Nephron progenitor cell (in vitro differentiated cells): ENCODE measurements around the gene COL5A1.
"Not testable (repeated sequence)": the region's sequence is repeated elsewhere in the genome, so short reads cannot be mapped to it uniquely, and the experiment has no call there.

Experiments used
- DNase-seq: peaks from one replicate; pipeline ENCODE4 v3.0.0; 2021
- H3K27ac Mint-ChIP-seq: 2 replicates; pipeline ENCODE4 v1.8.0; 2021; ENCODE audit warnings: mild to moderate bottlenecking, moderate library complexity, mixed read lengths
- H3K27me3 Mint-ChIP-seq: 2 replicates; pipeline ENCODE4 v1.8.0; 2021; ENCODE audit warnings: mild to moderate bottlenecking, low read depth, mixed read lengths; ENCODE audit not compliant: poor library complexity
- H3K36me3 Mint-ChIP-seq: 2 replicates; pipeline ENCODE4 v1.8.0; 2021; ENCODE audit warnings: low read depth, mixed read lengths
- H3K4me1 Mint-ChIP-seq: 2 replicates; pipeline ENCODE4 v1.8.0; 2021; ENCODE audit warnings: mixed read lengths
- H3K4me3 Mint-ChIP-seq: 2 replicates; pipeline ENCODE4 v1.8.0; 2021; ENCODE audit warnings: mild to moderate bottlenecking, moderate library complexity, mixed read lengths
- H3K9me3 Mint-ChIP-seq: 2 replicates; pipeline ENCODE4 v1.8.0; 2021; ENCODE audit warnings: mild to moderate bottlenecking, moderate library complexity, mixed read lengths
- CTCF ChIP-seq: fragments of 200-600 bp; sonication (generic); IDR thresholded peaks from 2 replicates; pipeline ENCODE4 v1.5.0; 2021; ENCODE audit warnings: antibody characterized with exemption

The COL5A1 gene

GRCh38 chr9:134681061-134681661 is 39.6 kb downstream of the COL5A1 start:
- Mint-ChIP-seq H3K27me3 (peaks cover 2% of the 10 kb centered on the region), H3K9me3 (peaks cover 3% of the 10 kb centered on the region), H3K27ac (no peak overlapping the region), H3K36me3 (no peaks in the 10 kb centered on the region), H3K4me3 (no peak overlapping the region), H3K4me1 (peaks cover 55% of the 10 kb centered on the region)
- DNase-seq = no peak
- no peak for TF ChIP-seq CTCF

- peaks cover 55% of the 10 kb centered on the region for H3K4me1 Mint-ChIP-seq
- H3K4me3 Mint-ChIP-seq = no peak overlapping the region
- DNase-seq = no peak
- peaks cover 2% of the 10 kb centered on the region for H3K27me3 Mint-ChIP-seq
- no peaks in the 10 kb centered on the region for H3K36me3 Mint-ChIP-seq
- no peak overlapping the region for H3K27ac Mint-ChIP-seq
- TF ChIP-seq CTCF = no peak
- no peaks in the 10 kb centered on the region for H3K9me3 Mint-ChIP-seq
These were observed 40.4 kb downstream of the COL5A1 start for GRCh38 chr9:134682026-134682425.

GRCh38 chr9:134682651-134683364 is 41.2 kb downstream of the COL5A1 start:
- Mint-ChIP-seq H3K4me1 (peaks cover 54% of the 10 kb centered on the region), H3K27me3 (peaks cover 1% of the 10 kb centered on the region), H3K36me3 (no peaks in the 10 kb centered on the region), H3K27ac (no peak overlapping the region), H3K9me3 (no peaks in the 10 kb centered on the region), H3K4me3 (no peak overlapping the region)
- TF ChIP-seq CTCF = no peak
- DNase-seq = no peak

- H3K27ac Mint-ChIP-seq = no peak overlapping the region
- no peak for DNase-seq
- no peaks in the 10 kb centered on the region for H3K36me3 Mint-ChIP-seq
- TF ChIP-seq CTCF = no peak
- no peaks in the 10 kb centered on the region for H3K27me3 Mint-ChIP-seq
- H3K9me3 Mint-ChIP-seq = no peaks in the 10 kb centered on the region
- H3K4me1 Mint-ChIP-seq = peaks cover 44% of the 10 kb centered on the region
- no peak overlapping the region for H3K4me3 Mint-ChIP-seq
These were observed 42.2 kb downstream of the COL5A1 start for GRCh38 chr9:134683714-134684374.

DNA sequence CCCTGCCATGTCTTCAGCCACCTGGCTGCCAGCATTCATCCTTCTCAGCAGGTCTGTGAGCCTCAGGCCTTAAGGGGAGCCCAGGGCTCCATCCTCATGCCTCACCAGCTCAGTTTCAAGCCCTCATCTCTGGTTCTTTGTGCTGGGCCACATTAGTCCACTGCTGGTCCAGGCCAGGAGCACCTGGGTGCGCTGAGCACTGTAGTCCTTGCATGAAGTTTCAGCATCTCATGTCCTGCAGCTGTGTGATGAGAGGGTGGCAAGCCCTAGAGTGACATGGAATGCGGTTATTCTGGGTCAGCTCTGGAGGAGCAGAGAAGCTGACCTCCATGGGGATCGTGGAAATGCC is 42.7 kb downstream of the COL5A1 start:
- no peaks in the 10 kb centered on the region for H3K9me3 Mint-ChIP-seq
- H3K36me3 Mint-ChIP-seq = no peaks in the 10 kb centered on the region
- H3K4me3 Mint-ChIP-seq = no peak overlapping the region
- H3K4me1 Mint-ChIP-seq = peaks cover 41% of the 10 kb centered on the region
- H3K27ac Mint-ChIP-seq = no peak overlapping the region
- no peak for DNase-seq
- no peaks in the 10 kb centered on the region for H3K27me3 Mint-ChIP-seq
- no peak for TF ChIP-seq CTCF

DNA sequence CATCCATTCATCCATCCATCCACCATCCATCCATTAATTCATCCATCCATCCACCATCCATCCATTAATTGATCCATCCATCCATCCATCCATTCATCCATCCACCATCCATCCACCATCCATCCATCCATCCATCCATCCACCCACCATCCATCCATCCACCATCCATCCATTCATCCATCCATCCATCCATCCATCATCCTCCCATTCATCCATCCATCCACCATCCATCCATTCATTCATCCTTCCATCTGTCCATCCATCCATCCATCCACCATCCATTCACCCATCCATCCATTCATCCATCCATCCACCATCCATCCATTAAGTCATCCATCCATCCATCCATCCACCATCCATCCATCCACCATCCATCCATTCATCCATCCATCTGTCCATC is 43.3 kb downstream of the COL5A1 start:
- not testable (repeated sequence) for DNase-seq, H3K27ac Mint-ChIP-seq, H3K27me3 Mint-ChIP-seq, H3K9me3 Mint-ChIP-seq, H3K4me3 Mint-ChIP-seq, H3K36me3 Mint-ChIP-seq
- H3K4me1 Mint-ChIP-seq = peaks cover 39% of the 10 kb centered on the region
